Right cardiac atrium (tissue), 5 donors: Measurements from ENCODE around the gene POLR3H. TPM values are rescaled to one million over a fixed set of nuclear protein-coding genes. Genes with fewer than 3 reads are reported as not detected.

Experiments used
- ATAC-seq, 2 donors: fragments of 200-7000 bp; cut with Tn5 transposase; one replicate each; pipeline versions ENCODE4 v1.8.0 to v1.9.1; 2020; ENCODE audit warnings: moderate library complexity in 2 of 2, mild to moderate bottlenecking in 1 of 2
- DNase-seq, 3 donors: peaks; one replicate each; pipeline ENCODE4 v3.0.0-alpha.2; 2020
- H3K27ac ChIP-seq: one replicate; pipeline ENCODE4 v1.5.1; 2013; ENCODE audit warnings: mild to moderate bottlenecking, low read length, control low read depth, moderate library complexity
- H3K27me3 ChIP-seq: one replicate; pipeline ENCODE4 v1.6.1; 2013; ENCODE audit not compliant: control insufficient read depth, insufficient read depth
- H3K4me1 ChIP-seq: one replicate; pipeline ENCODE4 v1.6.1; 2013; ENCODE audit warnings: low read length; ENCODE audit not compliant: control insufficient read depth, insufficient read depth
- H3K4me3 ChIP-seq: one replicate; pipeline ENCODE4 v1.5.1; 2013; ENCODE audit warnings: low read length, control low read depth
- H3K9me3 ChIP-seq: one replicate; pipeline ENCODE4 v1.6.1; 2013; ENCODE audit warnings: low read length; ENCODE audit not compliant: control insufficient read depth
- WGBS: extraction: QIAGEN DNeasy Blood & Tissue Kit; methylation state at CpG from one replicate; pipeline ENCODE4 v1.1.7; 2013; 5-methylcytosine and 5-hydroxymethylcytosine counted together
- intact Hi-C, 4 donors: fragments of 100-400 bp; cut with DNase I; formaldehyde crosslinking; loops; one replicate each; pipeline versions ENCODE4 v1.11.0 to v1.14.0; 2022 to 2023
- polyA plus RNA-seq: library from polyadenylated mRNA; stranded (reverse); fragments of 200-250 nt; gene quantifications from one replicate; pipeline ENCODE4 v1.2.3, GENCODE V29; 2013
- total RNA-seq, 4 donors: library from RNA; stranded (reverse); fragmentation: NEBNext Ultra II Directional; extraction: Animal tissue kit (Norgen Biotek cat#: 25700); gene quantifications; one replicate each; pipeline ENCODE4 v1.2.1, GENCODE V29; 2021
- donor health status: healthy with polysubstance abuse.
- donor health status: DM: no; HTN: yes; CAD: no.
- donor health status: DM: no; HTN: no; CAD: no.
- donor health status: DM: no; HTN: yes; CAD: no; lungs with severe emphysema.
- donor health status: DM: yes; HTN: yes; CAD: no.

POLR3H gene
- total and polyA plus RNA-seq, 5 donors = 21.0 to 26.7 (median 24.6) TPM

DNA sequence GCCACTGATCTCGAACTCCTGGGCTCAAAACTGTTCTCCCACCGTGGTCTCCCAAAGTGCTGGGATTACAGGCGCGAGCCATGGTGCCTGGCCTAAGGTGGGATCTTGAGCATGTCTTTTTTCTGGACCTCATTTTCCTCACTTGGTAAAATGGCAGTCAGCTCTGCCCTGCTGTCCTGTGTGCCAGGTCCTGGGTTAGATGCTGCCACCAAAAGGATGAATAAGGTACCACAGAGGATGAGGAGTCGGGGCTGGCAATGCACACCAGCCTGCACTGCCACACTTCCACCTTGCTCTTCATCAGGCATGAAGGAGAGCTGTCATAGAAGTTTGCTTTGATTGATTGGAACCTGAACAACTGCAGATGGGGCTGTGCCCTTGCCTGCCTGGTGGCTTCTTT is 43.1 kb downstream of the POLR3H start:
- no peaks in the 10 kb centered on the region for H3K27me3 ChIP-seq
- intact Hi-C loops = no loop called here
- H3K4me3 ChIP-seq = no peak overlapping the region
- H3K4me1 ChIP-seq = peaks cover 7% of the 10 kb centered on the region
- 87% methylated on average over 5 of the region's 5 CpGs for WGBS
- no peak overlapping the region for H3K27ac ChIP-seq
- H3K9me3 ChIP-seq = no peaks in the 10 kb centered on the region
- ATAC-seq = peak in 1 of 2 donors; percentile 37
- peak in 1 of 3 donors; percentile 7 for DNase-seq

DNA sequence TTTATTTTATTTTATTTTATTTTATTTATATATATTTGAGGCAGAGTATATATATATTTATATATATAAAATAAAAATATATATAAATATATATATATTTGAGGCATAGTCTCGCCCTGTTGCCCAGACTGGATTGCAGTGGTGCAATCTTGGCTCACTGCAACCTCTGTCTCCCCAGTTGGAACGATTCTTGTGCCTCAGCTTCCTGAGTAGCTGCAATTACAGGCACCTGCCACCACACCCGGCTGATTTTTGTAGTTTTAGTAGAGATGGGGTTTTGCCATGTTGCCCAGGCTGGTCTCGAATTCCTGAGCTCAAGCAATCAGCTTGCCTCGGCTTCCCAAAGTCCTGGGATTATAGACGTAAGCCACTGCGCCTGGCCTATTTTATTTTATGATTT is 44.0 kb downstream of the POLR3H start:
- ATAC-seq = no peak

DNA sequence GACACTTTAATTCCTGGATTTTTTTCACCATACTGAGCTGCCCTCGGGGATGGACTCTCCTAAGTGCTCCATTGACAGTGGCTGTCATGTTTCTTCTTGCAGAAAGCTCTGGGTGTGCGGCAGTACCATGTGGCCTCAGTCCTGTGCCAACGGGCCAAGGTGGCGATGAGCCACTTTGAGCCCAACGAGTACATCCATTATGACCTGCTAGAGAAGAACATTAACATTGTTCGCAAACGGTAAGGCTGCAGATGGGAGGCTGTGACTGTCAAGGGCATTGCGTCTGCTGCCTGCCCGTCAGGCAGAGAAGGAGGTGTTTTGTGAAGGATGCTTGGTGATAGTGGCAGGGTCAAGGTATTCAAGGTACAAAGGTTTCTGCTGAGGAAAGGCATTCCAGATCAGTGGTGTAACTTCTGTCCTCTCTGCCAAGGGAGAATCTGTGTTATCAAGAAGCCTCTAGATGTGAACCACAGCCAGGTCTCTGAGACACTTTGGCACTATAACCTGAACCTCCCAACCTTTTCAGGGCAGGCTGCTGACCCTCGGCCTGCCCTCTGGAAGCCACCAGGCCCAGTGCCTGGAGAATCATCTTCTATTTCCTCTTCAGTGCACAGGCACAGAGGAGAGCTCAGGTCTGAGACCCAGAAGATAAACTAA is 44.5 kb downstream of the POLR3H start:
- Histone ChIP-seq H3K27ac (peak overlapping the region; percentile 65), H3K4me1 (peaks cover 10% of the 10 kb centered on the region), H3K4me3 (no peak overlapping the region), H3K9me3 (no peaks in the 10 kb centered on the region), H3K27me3 (no peaks in the 10 kb centered on the region)
- peak; percentile 11 to 27 for ATAC-seq
- WGBS = 71% methylated on average over 10 of the region's 10 CpGs
- DNase-seq = peak in 1 of 3 donors; percentile 61
- intact Hi-C loops = no loop called here

More for the DNA sequence above, 44.0 kb downstream of the POLR3H start:
- peaks cover 8% of the 10 kb centered on the region for H3K4me1 ChIP-seq
- no peak overlapping the region for H3K27ac ChIP-seq
- no peaks in the 10 kb centered on the region for H3K27me3 ChIP-seq
- no peaks in the 10 kb centered on the region for H3K9me3 ChIP-seq
- intact Hi-C loops = no loop called here
- no peak overlapping the region for H3K4me3 ChIP-seq
- no peak for DNase-seq
- WGBS = 82% methylated on average over 7 of the region's 7 CpGs

DNA sequence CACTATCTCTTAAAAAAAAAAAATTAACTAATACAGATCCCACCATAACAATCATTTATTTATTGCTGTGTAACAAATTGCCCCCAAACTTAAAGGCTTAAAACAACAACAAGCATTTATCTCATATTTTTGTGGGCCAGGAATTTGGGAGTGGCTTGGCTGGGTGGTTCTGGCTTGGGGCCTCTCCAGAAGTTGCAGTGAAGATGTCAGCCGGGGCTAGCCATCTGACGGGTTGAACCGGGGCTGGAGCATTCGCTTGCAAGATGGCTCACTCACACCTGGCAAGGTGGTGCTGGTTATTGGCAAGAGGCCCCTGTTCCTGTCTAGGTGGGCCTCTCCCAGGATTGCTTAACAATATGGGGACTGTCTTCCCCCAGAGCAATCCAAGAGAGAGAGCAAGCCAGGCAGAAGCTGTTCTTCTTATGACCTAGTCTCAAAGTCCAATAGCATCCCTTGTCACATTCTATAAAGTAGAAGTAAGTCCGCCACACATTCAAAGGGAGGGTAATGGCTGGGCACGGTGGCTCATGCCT is 45.9 kb downstream of the POLR3H start:
- Histone ChIP-seq H3K27me3 (no peaks in the 10 kb centered on the region), H3K27ac (peak overlapping the region; percentile 51), H3K4me3 (no peak overlapping the region), H3K4me1 (peaks cover 16% of the 10 kb centered on the region), H3K9me3 (no peaks in the 10 kb centered on the region)
- ATAC-seq (no peak), DNase-seq (peak in 1 of 3 donors; percentile 59)
- intact Hi-C loops = no loop called here
- WGBS = 56% methylated on average over 6 of the region's 6 CpGs

DNA sequence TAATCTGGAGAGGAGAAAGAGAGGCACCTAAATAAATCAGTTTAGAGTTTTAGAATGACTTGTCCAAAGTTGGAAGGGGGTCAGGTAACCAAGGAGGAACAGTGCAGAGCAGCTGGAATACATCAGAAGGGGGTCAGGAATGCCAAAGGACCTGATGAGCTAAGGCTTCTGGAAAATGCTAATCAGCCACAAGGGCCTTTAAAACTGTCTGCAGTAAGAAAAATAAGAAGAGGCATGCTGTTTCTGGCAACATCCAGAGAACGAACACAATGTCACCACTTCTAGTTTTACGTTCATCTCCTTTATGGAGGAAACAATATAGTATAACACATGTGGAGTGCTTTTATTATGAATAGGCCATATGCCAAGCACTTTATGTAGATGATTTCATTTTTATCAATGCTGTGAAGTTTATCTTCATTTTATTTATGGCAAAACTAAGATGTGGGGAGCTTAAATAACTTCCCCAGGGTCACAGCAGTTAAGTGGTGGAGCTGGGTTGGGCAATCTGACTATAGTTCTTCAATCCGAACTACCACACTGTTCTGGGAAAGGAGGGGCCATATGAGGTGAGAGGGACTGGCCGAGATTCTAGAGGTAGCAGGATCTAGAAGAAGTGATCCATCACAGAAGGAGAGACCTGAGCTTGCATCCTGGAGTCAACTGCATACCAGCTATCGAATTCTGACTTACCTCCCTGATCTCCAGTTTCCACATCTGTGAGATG is 52.7 kb downstream of the POLR3H start:
- H3K9me3 ChIP-seq = no peaks in the 10 kb centered on the region
- peaks cover 15% of the 10 kb centered on the region for H3K4me1 ChIP-seq
- ATAC-seq (peak; percentile 31 to 53), DNase-seq (no peak)
- WGBS = 46% methylated on average over 5 of the region's 5 CpGs
- H3K4me3 ChIP-seq = no peak overlapping the region
- no peaks in the 10 kb centered on the region for H3K27me3 ChIP-seq
- intact Hi-C loops = no loop called here
- peak overlapping the region; percentile 82 for H3K27ac ChIP-seq

DNA sequence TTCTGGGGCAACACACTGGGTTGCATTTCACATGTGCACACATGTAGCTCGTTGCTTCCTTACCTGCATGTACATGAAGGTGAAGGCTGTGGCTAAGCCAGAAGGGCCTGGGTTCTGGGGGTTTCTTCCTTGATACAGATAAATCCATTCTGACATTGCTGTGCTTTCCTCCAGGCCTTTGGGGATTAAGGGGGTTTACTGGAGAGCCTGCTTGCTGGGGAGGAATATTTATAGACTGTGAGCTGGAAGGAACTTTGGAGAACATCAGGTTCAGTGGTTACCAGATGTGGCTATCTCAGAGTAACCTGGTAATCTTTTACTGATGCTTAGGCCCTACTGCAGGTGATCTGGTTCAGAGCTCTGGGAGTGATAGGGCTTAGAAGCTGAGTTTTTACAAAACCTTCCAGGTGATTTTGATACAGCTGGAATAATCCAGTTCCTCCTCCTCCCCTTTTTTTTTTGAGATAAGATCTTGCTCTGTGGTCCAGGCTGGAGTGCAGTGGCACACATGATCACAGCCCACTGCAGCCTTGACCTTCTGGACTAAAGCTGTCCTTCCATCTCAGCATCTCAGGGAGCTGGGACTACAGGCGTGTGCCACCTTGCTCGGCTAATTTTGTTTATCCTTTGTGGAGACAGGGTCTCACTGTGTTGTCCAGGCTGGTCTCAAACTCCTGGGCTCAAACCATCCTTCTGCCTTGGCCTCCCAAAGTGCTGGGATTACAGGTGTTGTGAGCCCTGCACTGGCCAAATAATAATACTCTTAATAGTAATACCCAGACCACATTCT is 55.5 kb downstream of the POLR3H start:
- Histone ChIP-seq H3K27me3 (no peaks in the 10 kb centered on the region), H3K4me3 (no peak overlapping the region), H3K9me3 (no peaks in the 10 kb centered on the region), H3K4me1 (peaks cover 12% of the 10 kb centered on the region), H3K27ac (peak overlapping the region; percentile 65)
- ATAC-seq = no peak
- DNase-seq = peak in 1 of 3 donors; percentile 29
- 71% methylated on average over 3 of the region's 3 CpGs for WGBS
- intact Hi-C loops = no loop called here

DNA sequence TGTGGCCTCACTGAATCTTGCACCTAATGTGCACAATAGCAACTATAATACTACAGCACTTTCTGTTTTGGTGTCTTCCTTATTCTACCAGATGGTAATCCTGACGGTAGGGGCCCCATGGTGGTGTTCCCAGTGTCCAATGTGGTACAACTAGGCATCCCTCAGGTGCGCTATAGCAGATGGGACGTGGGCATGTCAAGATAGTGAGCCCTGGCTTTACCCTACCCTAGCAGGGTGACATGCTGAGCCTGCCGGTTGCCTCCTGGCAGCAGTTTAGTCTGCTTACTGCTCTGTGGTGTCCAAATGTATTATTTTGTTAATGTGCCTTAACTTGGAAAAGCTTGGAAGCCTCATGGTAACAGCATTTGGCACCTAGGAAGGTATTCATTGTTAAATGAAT is 56.2 kb downstream of the POLR3H start:
- no peaks in the 10 kb centered on the region for H3K9me3 ChIP-seq
- H3K4me3 ChIP-seq = no peak overlapping the region
- no peak for DNase-seq
- no peaks in the 10 kb centered on the region for H3K27me3 ChIP-seq
- 69% methylated on average over 4 of the region's 4 CpGs for WGBS
- H3K27ac ChIP-seq = peak overlapping the region; percentile 6
- H3K4me1 ChIP-seq = peaks cover 9% of the 10 kb centered on the region
- intact Hi-C loops = no loop called here
- no peak for ATAC-seq

DNA sequence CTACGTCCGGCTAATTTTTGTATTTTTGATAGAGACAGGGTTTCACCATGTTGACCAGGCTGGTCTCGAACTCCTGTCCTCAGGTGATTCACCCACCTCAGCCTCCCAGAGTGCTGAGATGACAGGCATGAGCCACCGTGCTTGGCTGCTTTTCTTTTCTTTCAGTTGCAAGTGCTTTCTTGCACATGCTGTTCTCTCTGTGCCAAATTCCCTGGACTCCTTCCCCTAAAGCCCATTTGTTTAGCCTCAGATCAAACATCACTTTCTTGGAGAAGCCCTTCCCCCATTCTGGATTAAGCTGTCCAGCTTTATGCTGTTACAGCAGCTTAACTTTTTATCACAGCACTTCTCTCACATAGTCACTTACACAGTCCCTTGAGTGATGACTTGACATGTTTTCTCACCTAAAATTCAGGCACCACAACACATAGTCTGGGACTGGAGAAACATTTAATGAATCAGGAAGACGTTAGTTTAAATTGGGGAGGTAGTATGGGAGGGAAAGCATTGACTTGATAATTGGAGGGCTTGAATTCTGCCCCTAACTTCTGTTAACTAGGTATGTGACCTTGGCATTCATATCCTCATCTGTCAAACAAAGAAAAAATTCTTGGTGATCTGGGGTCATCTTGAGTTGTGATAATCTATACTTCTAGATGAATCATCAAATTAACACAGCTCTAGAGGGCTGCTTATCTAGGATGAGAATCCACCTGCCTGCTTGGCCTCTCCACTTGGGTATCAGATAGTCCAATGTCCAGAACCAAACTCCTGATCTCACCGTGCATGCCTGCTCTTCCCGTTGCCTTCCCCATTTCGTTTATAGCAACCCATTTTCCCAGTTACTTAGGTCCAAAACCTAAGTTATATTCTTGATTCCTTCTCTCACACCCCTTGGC is 57.0 kb downstream of the POLR3H start:
- DNase-seq (no peak), ATAC-seq (no peak)
- Histone ChIP-seq H3K27ac (peak overlapping the region; percentile 18), H3K9me3 (no peaks in the 10 kb centered on the region), H3K4me1 (peaks cover 9% of the 10 kb centered on the region), H3K4me3 (no peak overlapping the region), H3K27me3 (no peaks in the 10 kb centered on the region)
- intact Hi-C loops = no loop called here
- WGBS = 60% methylated on average over 8 of the region's 8 CpGs

DNA sequence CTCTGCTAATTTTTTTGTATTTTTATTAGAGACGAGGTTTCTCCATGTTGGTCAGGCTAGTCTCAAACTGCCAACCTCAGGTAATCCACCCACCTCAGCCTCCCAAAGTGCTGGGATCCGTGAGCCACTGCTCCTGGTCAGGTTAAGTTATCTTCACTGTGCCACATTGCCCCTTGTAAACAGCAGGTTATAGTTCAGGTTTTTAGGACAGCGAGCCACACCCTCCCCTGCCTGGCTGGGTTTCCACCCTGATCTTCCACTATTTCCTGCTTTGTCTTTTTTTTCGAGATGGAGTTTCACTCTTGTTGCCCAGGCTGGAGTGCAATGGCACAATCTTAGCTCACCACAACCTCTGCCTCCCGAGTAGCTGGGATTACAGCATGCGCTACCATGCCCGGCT is 59.2 kb downstream of the POLR3H start:
- H3K4me1 ChIP-seq = peaks cover 10% of the 10 kb centered on the region
- H3K9me3 ChIP-seq = no peaks in the 10 kb centered on the region
- 71% methylated on average over 7 of the region's 7 CpGs for WGBS
- intact Hi-C loops = no loop called here
- DNase-seq (no peak), ATAC-seq (no peak)
- no peak overlapping the region for H3K4me3 ChIP-seq
- H3K27me3 ChIP-seq = no peaks in the 10 kb centered on the region
- H3K27ac ChIP-seq = no peak overlapping the region

DNA sequence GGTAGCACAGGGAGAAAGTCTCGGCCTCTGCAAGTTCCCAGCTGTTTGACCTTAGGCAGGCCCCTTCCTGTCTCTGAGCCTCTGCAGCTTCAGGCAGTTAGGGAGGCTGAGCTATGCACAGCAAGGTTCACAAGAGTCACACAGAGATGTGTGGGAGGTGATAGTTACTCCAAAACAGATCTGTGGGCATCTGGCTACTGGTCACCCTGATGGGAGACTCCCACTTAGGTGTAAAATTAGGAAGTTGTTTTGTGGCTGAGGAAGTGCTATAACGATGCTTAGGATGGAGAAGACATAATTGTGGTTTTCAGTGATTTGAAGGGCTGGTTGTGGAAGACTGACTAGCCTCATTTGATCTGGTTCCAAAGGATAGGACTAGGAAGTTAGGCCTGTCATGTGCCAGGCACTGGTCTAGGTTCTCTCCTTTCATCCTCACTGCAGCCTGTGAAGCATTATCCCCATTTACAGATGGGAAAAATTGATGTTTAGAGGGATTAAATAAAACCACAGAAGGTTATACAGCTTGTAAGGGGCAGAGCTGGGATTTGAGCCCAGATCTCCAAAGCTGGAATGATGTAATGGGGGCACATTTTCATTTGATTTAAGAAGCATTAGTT is 61.8 kb downstream of the POLR3H start:
- DNase-seq (no peak), ATAC-seq (no peak)
- intact Hi-C loops = no loop called here
- 38% methylated on average over 2 of the region's 2 CpGs for WGBS
- H3K27ac ChIP-seq = peak overlapping the region; percentile 23
- H3K4me3 ChIP-seq = no peak overlapping the region
- no peaks in the 10 kb centered on the region for H3K27me3 ChIP-seq
- H3K9me3 ChIP-seq = no peaks in the 10 kb centered on the region
- peaks cover 20% of the 10 kb centered on the region for H3K4me1 ChIP-seq
